Breast epithelium (tissue), 3 donors: ENCODE results near the gene CLCN2.

ENCODE experiments used
- CTCF ChIP-seq, 3 donors: fragments of 450-650 bp; IDR thresholded peaks; one replicate each; pipeline ENCODE4 v1.5.1; 2016 to 2017; ENCODE audit warnings: antibody characterized with exemption in 3 of 3, mild to moderate bottlenecking in 3 of 3, moderate library complexity in 3 of 3
- POLR2A ChIP-seq: fragments of 450-650 bp; IDR thresholded peaks from one replicate; pipeline ENCODE4 v1.6.1; 2016; ENCODE audit warnings: antibody characterized with exemption, mild to moderate bottlenecking, moderate library complexity

GRCh38 chr3:184296616-184297015 lies 64.8 kb downstream of the CLCN2 start:
- no peak for TF ChIP-seq CTCF (IDR thresholded peaks at IDR 0.05)
- no peak for TF ChIP-seq POLR2A
